COLO668 (cell line): ENCODE measurements around the gene SPATA31C1.
"Not testable (repeated sequence)": the region's sequence is repeated elsewhere in the genome, so short reads cannot be mapped to it uniquely, and the experiment has no call there.

ENCODE experiments used
- DNase-seq: peaks from one replicate; lab custom pipeline; 2025; ENCODE audit not compliant: unreplicated experiment; lab: John Stamatoyannopoulos, UW

Gene SPATA31C1

GRCh38 chr9:87886210-87886932 lies 31.4 kb upstream of the SPATA31C1 start:
- no peak for DNase-seq

GRCh38 chr9:87886933-87887505 lies 30.7 kb upstream of the SPATA31C1 start:
- DNase-seq = no peak

GRCh38 chr9:87887661-87888480 lies 29.9 kb upstream of the SPATA31C1 start:
- DNase-seq = no peak

GRCh38 chr9:87888501-87888900 lies 29.3 kb upstream of the SPATA31C1 start:
- DNase-seq = no peak

- DNase-seq = no peak
These were observed 28.5 kb upstream of the SPATA31C1 start for GRCh38 chr9:87889065-87889881.

- no peak for DNase-seq
These were observed 27.9 kb upstream of the SPATA31C1 start for GRCh38 chr9:87889882-87890252.

- DNase-seq = no peak
These were observed 26.9 kb upstream of the SPATA31C1 start for GRCh38 chr9:87890837-87891236.

GRCh38 chr9:87891754-87892153 lies 26.0 kb upstream of the SPATA31C1 start:
- DNase-seq = no peak

- no peak for DNase-seq
These were observed 24.8 kb upstream of the SPATA31C1 start for GRCh38 chr9:87892956-87893355.

GRCh38 chr9:87894998-87895625 lies 22.6 kb upstream of the SPATA31C1 start:
- DNase-seq = no peak

GRCh38 chr9:87896891-87897290 lies 20.9 kb upstream of the SPATA31C1 start:
- no peak for DNase-seq

- no peak for DNase-seq
These were observed 19.6 kb upstream of the SPATA31C1 start for GRCh38 chr9:87898151-87898550.

- not testable (repeated sequence) for DNase-seq
These were observed 15.4 kb upstream of the SPATA31C1 start for GRCh38 chr9:87902371-87902770.

- no peak for DNase-seq
These were observed 8.3 kb upstream of the SPATA31C1 start for GRCh38 chr9:87909310-87910041.

- DNase-seq = no peak
These were observed 6.9 kb upstream of the SPATA31C1 start for GRCh38 chr9:87910821-87911220.

- not testable (repeated sequence) for DNase-seq
These were observed 1.3 kb downstream of the SPATA31C1 start for GRCh38 chr9:87919013-87919412.

- not testable (repeated sequence) for DNase-seq
These were observed 3.8 kb downstream of the SPATA31C1 start for GRCh38 chr9:87921561-87921960.

- DNase-seq = not testable (repeated sequence)
These were observed 5.2 kb downstream of the SPATA31C1 start for GRCh38 chr9:87923012-87923411.

GRCh38 chr9:87924851-87925250 lies 7.1 kb downstream of the SPATA31C1 start:
- not testable (repeated sequence) for DNase-seq

- DNase-seq = not testable (repeated sequence)
These were observed 11.4 kb downstream of the SPATA31C1 start for GRCh38 chr9:87929152-87929551.
